ENCODE measurements around the gene BMP3. TPM values are rescaled to one million over a fixed set of nuclear protein-coding genes. Genes with fewer than 3 reads are reported as not detected.
A peak's percentile ranks its signal among the peaks of the same experiment; 100 is the strongest.

The BMP3 gene, protein sequence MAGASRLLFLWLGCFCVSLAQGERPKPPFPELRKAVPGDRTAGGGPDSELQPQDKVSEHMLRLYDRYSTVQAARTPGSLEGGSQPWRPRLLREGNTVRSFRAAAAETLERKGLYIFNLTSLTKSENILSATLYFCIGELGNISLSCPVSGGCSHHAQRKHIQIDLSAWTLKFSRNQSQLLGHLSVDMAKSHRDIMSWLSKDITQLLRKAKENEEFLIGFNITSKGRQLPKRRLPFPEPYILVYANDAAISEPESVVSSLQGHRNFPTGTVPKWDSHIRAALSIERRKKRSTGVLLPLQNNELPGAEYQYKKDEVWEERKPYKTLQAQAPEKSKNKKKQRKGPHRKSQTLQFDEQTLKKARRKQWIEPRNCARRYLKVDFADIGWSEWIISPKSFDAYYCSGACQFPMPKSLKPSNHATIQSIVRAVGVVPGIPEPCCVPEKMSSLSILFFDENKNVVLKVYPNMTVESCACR
- total RNA-seq (ENCODE audit: unreplicated experiment), result not detected
- long read RNA-seq, result 0 reads

DNA sequence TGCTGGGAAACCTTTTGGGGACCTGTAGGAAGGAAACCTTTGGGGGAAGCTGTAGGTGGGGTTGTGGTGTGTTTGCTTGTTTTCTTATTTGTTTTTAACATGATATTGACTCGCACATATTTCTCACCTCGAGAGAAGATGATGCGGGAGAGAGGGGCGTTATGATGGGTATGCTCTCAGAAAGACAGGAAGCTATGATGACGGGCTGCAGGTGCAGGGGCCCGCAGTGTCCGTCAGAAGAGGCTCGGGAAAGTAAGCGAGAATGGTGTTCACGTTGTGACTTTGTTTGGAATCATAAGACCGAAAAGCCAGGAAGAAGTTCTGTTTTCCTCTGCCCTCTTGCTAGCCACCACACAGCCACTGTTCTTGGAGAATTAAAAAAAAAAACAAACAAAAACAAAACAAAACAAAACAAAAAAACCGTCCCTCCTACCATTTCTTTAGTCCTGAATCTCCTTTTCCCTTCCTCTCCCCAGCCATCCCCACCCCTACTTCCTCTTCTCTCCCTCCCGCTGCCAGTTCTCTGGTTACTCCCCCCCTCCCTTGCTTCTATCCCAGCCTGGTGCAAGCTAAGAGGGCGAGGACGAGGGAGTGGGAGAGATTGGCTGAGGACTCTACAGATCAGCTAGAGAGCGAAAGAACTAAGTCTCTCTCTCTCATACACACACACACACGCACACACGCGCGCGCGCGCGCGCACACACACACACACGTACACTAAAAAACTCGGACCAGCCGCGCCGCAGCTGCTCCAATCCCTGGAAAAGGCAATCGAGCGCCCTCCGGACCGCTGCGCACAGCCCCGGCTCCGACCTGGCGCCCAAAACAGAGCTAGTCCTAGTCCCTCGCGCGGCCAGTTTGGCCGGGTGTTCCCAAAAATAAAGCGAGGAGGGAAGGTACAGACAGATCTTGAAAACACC is at the start of gene BMP3:
Gene BMP3 (plus strand): TSS at position 648 of the 920 bp plus-strand sequence. CDS start 577 bp downstream, outside the sequence.
- peak; percentile 35 for DNase-seq (ENCODE audit: low spot score)
- Mint-ChIP-seq H3K27ac (ENCODE audit: unreplicated experiment) (no peak within 1 kb of the TSS), H3K4me3 (ENCODE audit: unreplicated experiment) (peak within 1 kb of the TSS; percentile 92), H3K36me3 (ENCODE audit: low read depth, unreplicated experiment) (peaks cover 6% of the 10 kb centered on the region), H3K4me1 (ENCODE audit: unreplicated experiment) (peaks cover 20% of the 10 kb centered on the region), H3K27me3 (ENCODE audit: unreplicated experiment) (peaks cover 16% of the 10 kb centered on the region), H3K9me3 (ENCODE audit: unreplicated experiment) (no peaks in the 10 kb centered on the region)
- TF ChIP-seq, protein P1, sequence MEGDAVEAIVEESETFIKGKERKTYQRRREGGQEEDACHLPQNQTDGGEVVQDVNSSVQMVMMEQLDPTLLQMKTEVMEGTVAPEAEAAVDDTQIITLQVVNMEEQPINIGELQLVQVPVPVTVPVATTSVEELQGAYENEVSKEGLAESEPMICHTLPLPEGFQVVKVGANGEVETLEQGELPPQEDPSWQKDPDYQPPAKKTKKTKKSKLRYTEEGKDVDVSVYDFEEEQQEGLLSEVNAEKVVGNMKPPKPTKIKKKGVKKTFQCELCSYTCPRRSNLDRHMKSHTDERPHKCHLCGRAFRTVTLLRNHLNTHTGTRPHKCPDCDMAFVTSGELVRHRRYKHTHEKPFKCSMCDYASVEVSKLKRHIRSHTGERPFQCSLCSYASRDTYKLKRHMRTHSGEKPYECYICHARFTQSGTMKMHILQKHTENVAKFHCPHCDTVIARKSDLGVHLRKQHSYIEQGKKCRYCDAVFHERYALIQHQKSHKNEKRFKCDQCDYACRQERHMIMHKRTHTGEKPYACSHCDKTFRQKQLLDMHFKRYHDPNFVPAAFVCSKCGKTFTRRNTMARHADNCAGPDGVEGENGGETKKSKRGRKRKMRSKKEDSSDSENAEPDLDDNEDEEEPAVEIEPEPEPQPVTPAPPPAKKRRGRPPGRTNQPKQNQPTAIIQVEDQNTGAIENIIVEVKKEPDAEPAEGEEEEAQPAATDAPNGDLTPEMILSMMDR (IDR thresholded peaks at IDR 0.05; ENCODE audit: unreplicated experiment), result no peak

DNA sequence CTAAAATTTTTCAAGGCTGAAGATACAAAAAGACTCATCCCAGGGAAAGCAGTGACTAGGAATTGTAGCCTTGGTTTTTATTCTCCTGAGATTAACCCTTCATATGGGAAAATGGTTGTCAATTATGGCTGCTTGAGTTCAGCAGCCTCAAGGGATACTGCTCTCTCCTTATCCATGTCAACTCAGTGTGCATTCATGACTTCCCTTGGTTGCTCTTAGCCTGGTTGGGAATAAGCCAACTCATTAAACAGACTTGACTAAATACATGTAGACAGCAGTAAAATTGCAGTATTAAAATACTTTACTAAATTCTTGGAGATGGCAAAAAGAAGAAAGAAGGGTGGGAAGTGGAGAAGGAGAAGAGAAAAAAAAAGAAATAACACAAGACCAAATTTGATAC is 44.5 kb upstream of the BMP3 start:
- Mint-ChIP-seq H3K9me3 (ENCODE audit: unreplicated experiment) (no peaks in the 10 kb centered on the region), H3K36me3 (ENCODE audit: low read depth, unreplicated experiment) (no peaks in the 10 kb centered on the region), H3K27ac (ENCODE audit: unreplicated experiment) (no peak overlapping the region), H3K4me3 (ENCODE audit: unreplicated experiment) (no peak overlapping the region), H3K27me3 (ENCODE audit: unreplicated experiment) (no peaks in the 10 kb centered on the region), H3K4me1 (ENCODE audit: unreplicated experiment) (no peaks in the 10 kb centered on the region)
- DNase-seq (ENCODE audit: low spot score), result no peak
- TF ChIP-seq, protein P1 (IDR thresholded peaks at IDR 0.05; ENCODE audit: unreplicated experiment), result no peak

DNA sequence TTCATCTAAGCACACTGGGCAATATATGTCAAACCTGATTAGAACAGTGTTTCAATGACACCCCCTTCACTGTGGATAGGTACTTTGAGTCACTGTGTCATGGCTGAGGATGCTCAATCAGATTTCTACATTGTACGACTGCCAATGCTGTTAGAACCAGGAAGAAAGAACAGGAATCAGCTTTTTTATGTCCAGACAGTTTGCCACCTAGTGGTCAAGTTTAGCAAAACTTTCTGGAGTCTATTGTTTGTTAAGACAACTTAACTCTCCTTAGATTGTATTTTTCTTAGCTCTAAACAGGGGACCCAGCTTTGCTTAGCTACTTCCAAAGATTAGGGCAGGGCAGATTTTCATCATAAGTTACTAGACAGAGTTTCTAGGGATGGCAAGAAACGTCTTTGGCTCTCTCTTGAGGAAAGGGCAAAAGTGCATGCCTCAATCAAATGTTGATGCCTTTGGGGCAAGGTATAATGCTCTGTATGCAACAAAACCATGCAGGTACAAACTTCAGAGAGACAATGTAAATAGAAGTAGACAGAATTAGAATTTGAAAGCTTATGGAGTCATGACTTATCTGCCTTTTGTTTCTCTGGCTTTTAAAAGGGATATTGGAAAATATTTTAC is 40.5 kb upstream of the BMP3 start:
- H3K4me3 Mint-ChIP-seq (ENCODE audit: unreplicated experiment), result no peak overlapping the region
- H3K27me3 Mint-ChIP-seq (ENCODE audit: unreplicated experiment), result no peaks in the 10 kb centered on the region
- peak; percentile 40 for DNase-seq (ENCODE audit: low spot score)
- no peaks in the 10 kb centered on the region for H3K9me3 Mint-ChIP-seq (ENCODE audit: unreplicated experiment)
- no peaks in the 10 kb centered on the region for H3K4me1 Mint-ChIP-seq (ENCODE audit: unreplicated experiment)
- no peak overlapping the region for H3K27ac Mint-ChIP-seq (ENCODE audit: unreplicated experiment)
- no peaks in the 10 kb centered on the region for H3K36me3 Mint-ChIP-seq (ENCODE audit: low read depth, unreplicated experiment)
- TF ChIP-seq, protein P1 (IDR thresholded peaks at IDR 0.05; ENCODE audit: unreplicated experiment), result peak; percentile 93

DNA sequence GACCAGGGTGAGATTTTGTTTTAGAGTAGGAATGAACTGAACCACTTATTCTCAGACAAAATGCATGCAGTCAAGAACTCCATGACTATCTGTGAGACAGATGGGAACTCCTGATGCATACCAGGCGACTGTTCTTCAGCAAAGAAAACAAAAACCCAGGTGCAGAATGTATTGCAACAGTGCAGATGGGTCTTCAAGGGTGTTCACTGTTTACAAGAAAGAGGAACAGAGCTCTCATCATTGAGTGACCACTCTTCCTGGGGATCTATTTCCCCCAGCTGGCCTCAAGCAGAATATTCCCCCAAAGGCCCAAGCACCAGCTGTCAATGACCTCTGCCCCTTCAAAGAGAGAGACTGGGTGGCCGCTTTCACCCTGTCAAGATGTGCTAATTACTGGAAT is 39.7 kb upstream of the BMP3 start:
- H3K4me1 Mint-ChIP-seq (ENCODE audit: unreplicated experiment), result no peaks in the 10 kb centered on the region
- TF ChIP-seq, protein P1 (IDR thresholded peaks at IDR 0.05; ENCODE audit: unreplicated experiment), result no peak
- no peaks in the 10 kb centered on the region for H3K36me3 Mint-ChIP-seq (ENCODE audit: low read depth, unreplicated experiment)
- H3K27ac Mint-ChIP-seq (ENCODE audit: unreplicated experiment), result no peak overlapping the region
- H3K9me3 Mint-ChIP-seq (ENCODE audit: unreplicated experiment), result no peaks in the 10 kb centered on the region
- no peak for DNase-seq (ENCODE audit: low spot score)
- H3K4me3 Mint-ChIP-seq (ENCODE audit: unreplicated experiment), result no peak overlapping the region
- no peaks in the 10 kb centered on the region for H3K27me3 Mint-ChIP-seq (ENCODE audit: unreplicated experiment)
